GM20000 (cell line): ENCODE measurements around the gene ZXDC.

Source experiments
- DNase-seq: peaks from one replicate; pipeline ENCODE4 v3.0.0; 2012; ENCODE audit warnings: low spot score
- CTCF ChIP-seq: IDR thresholded peaks from 2 replicates; pipeline ENCODE4 v1.5.1; 2012; ENCODE audit warnings: mild to moderate bottlenecking, control low read depth; ENCODE audit errors: extremely low read depth, missing control alignments

ZXDC gene

DNA sequence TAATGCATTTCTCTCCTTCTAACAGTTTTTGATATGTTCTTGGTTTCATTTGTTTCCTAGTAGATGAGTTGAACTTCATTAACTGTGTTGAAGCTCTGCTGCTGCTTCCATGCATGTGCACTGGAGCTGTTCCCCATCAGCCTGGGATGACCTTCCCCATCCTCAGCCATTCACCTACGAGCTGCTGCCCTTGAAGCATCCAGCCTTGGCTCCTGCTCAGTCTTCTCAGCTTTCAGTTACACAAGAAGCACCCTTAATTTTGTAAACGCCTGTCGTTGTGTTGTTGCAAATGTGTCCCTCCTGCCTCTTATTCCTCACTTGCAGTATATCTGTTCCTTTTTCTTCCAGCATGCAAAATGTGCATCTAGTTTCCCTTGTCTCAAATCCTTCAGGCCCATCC lies 8.5 kb upstream of the ZXDC start:
- TF ChIP-seq CTCF = no peak
- DNase-seq = no peak

DNA sequence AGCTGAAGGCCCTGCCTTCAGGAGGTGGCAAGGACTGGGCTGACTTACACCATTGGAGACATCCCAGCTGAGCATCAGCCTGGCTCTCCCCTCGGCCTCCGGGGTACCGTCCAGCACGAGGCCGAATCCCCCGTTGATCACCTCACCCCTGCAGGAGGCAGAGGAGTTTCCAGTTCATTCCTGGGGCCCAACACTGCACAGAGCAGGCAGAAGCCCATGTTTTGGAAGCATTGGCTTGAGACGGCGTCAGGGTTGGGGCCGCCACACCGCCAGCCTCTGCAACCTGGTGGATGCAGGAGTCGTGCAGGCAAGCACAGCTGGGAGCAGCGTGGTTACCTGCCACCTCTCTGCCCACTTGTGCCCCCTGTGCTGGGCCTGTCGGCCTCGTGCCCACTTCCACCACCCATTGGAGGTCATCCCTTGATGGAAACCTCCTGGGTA lies 7.7 kb upstream of the ZXDC start:
- TF ChIP-seq CTCF = no peak

GRCh38 chr3:126482503-126483255 lies 7.0 kb upstream of the ZXDC start:
- no peak for DNase-seq
- TF ChIP-seq CTCF = no peak

More for the DNA sequence above, 7.7 kb upstream of the ZXDC start:
- DNase-seq = no peak

DNA sequence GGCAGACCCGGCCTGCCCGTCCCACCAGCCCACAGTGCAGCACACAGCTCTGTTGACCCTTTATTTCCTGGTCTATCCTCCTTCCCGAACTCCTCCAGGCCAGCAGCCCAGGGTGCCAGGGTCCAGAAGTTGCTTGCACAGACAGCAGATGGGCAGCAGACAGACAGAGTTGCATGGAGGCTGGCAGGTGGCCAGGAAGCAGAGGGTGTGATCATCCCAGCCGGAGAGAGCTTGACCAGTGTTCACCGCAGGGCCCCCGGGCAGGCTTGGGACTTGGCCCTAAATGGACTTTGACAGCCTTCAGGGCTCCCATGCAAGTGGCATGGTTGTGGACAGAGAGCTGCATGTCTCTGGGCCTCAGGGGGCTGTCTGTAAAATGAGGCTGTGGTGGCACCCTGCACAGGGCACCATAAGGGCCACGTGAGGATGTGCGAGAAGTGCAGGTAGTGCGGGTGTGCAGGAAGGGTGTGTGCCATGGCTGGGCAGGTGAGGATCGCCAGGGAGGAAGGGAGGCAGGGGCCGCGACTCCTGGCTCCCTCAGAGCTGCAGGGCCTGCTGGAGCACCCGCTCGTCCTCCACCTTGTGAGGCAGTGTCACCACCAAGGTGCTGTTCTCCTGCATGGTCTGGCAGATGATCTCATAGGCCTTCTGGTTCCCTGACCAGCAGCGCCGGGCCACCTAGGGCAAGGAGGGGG lies 6.3 kb upstream of the ZXDC start:
- DNase-seq = no peak
- no peak for TF ChIP-seq CTCF

DNA sequence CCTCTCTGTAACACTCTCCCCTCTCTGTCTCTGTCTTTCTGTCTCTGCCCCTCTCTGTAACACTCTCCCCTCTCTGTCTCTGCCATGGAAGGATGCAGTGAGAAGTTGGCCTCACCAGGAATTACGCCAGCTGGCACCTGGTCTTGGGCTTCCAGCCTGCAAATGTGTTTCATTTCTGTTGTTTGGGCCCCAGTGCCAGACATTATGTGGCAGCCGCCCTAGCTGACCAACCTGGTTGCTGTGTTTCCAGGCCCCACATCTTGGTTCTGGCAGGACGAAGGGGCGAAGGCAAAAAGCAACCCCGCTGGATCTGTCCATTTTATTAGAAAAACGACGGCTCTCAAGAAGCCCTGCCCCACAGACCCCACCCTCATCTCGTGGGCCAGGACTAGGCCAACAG lies 5.2 kb upstream of the ZXDC start:
- no peak for TF ChIP-seq CTCF
- DNase-seq = no peak

DNA sequence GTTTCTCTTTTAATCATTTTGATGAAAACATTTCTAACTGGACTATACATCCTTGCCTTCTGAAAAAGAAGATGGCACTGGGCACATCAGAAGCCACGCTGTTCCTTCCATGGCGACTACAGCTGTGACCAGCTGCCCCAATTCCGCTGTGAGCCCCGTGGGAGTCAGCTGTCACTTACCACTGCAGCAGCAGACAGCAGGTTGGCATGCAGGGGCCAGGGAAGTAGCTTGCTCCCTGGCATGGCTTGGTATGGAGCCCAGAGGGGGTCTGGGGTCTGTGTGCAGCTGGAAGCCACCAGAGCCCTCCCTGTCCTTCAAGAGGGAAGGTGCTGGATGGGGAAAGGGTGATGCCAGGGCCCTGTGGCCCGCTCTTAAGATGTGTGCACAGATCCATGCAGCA lies 4.5 kb upstream of the ZXDC start:
- no peak for DNase-seq
- no peak for TF ChIP-seq CTCF

- DNase-seq = no peak
- no peak for TF ChIP-seq CTCF
Observed at GRCh38 chr3:126479642-126480041, 4.0 kb upstream of the ZXDC start.
